ENCODE results near the gene TPRG1.

The TPRG1 gene

GRCh38 chr3:189304465-189305351, 132.9 kb downstream of the TPRG1 start:
- H3K4me1 ChIP-seq (ENCODE audit: insufficient read depth, low read length): peaks cover 24% of the 10 kb centered on the region

GRCh38 chr3:189305412-189305811, 133.6 kb downstream of the TPRG1 start:
- no peak overlapping the region for H3K4me3 ChIP-seq (ENCODE audit: low read depth in 1 of 2, low read length in 2 of 2)
- no peaks in the 10 kb centered on the region for H3K36me3 ChIP-seq (ENCODE audit: insufficient read depth, low read length)
- no peaks in the 10 kb centered on the region for H3K9me3 ChIP-seq (ENCODE audit: low read length)
- no peak overlapping the region for H3K27ac ChIP-seq (ENCODE audit: low read depth, low read length)
- H3K27me3 ChIP-seq (ENCODE audit: control insufficient read depth in 1 of 2, insufficient read depth in 2 of 2, low read length in 2 of 2): no peaks in the 10 kb centered on the region
- H3K9ac ChIP-seq (ENCODE audit: low read length): no peak overlapping the region
- H3K4me1 ChIP-seq (ENCODE audit: insufficient read depth, low read length): peaks cover 24% of the 10 kb centered on the region

More at GRCh38 chr3:189304465-189305351, 132.9 kb downstream of the TPRG1 start:
- no peak overlapping the region for H3K27ac ChIP-seq (ENCODE audit: low read depth, low read length)
- H3K36me3 ChIP-seq (ENCODE audit: insufficient read depth, low read length): no peaks in the 10 kb centered on the region
- H3K9me3 ChIP-seq (ENCODE audit: low read length): no peaks in the 10 kb centered on the region
- peak overlapping the region in 1 of 2 donors; percentile 4 for H3K4me3 ChIP-seq (ENCODE audit: low read depth in 1 of 2, low read length in 2 of 2)
- no peaks in the 10 kb centered on the region for H3K27me3 ChIP-seq (ENCODE audit: control insufficient read depth in 1 of 2, insufficient read depth in 2 of 2, low read length in 2 of 2)
- H3K9ac ChIP-seq (ENCODE audit: low read length): no peak overlapping the region

- Histone ChIP-seq H3K36me3 (ENCODE audit: insufficient read depth, low read length) (no peaks in the 10 kb centered on the region), H3K4me1 (ENCODE audit: insufficient read depth, low read length) (peaks cover 24% of the 10 kb centered on the region), H3K9me3 (ENCODE audit: low read length) (no peaks in the 10 kb centered on the region), H3K27me3 (ENCODE audit: control insufficient read depth in 1 of 2, insufficient read depth in 2 of 2, low read length in 2 of 2) (no peaks in the 10 kb centered on the region), H3K27ac (ENCODE audit: low read depth, low read length) (no peak overlapping the region), H3K4me3 (ENCODE audit: low read depth in 1 of 2, low read length in 2 of 2) (no peak overlapping the region), H3K9ac (ENCODE audit: low read length) (no peak overlapping the region)
Measured at GRCh38 chr3:189307963-189308362, 136.2 kb downstream of the TPRG1 start.

GRCh38 chr3:189308608-189309007, 136.8 kb downstream of the TPRG1 start:
- H3K4me3 ChIP-seq (ENCODE audit: low read depth in 1 of 2, low read length in 2 of 2): no peak overlapping the region
- H3K4me1 ChIP-seq (ENCODE audit: insufficient read depth, low read length): peaks cover 24% of the 10 kb centered on the region
- no peaks in the 10 kb centered on the region for H3K36me3 ChIP-seq (ENCODE audit: insufficient read depth, low read length)
- H3K27ac ChIP-seq (ENCODE audit: low read depth, low read length): no peak overlapping the region
- H3K9ac ChIP-seq (ENCODE audit: low read length): no peak overlapping the region
- H3K27me3 ChIP-seq (ENCODE audit: control insufficient read depth in 1 of 2, insufficient read depth in 2 of 2, low read length in 2 of 2): no peaks in the 10 kb centered on the region
- no peaks in the 10 kb centered on the region for H3K9me3 ChIP-seq (ENCODE audit: low read length)

- Histone ChIP-seq H3K36me3 (ENCODE audit: insufficient read depth, low read length) (no peaks in the 10 kb centered on the region), H3K27me3 (ENCODE audit: control insufficient read depth in 1 of 2, insufficient read depth in 2 of 2, low read length in 2 of 2) (no peaks in the 10 kb centered on the region), H3K4me3 (ENCODE audit: low read depth in 1 of 2, low read length in 2 of 2) (no peak overlapping the region), H3K9ac (ENCODE audit: low read length) (no peak overlapping the region), H3K27ac (ENCODE audit: low read depth, low read length) (no peak overlapping the region), H3K9me3 (ENCODE audit: low read length) (no peaks in the 10 kb centered on the region), H3K4me1 (ENCODE audit: insufficient read depth, low read length) (peaks cover 16% of the 10 kb centered on the region)
Measured at GRCh38 chr3:189309400-189309975, 137.7 kb downstream of the TPRG1 start.

- no peaks in the 10 kb centered on the region for H3K27me3 ChIP-seq (ENCODE audit: control insufficient read depth in 1 of 2, insufficient read depth in 2 of 2, low read length in 2 of 2)
- H3K9ac ChIP-seq (ENCODE audit: low read length): no peak overlapping the region
- H3K9me3 ChIP-seq (ENCODE audit: low read length): no peaks in the 10 kb centered on the region
- H3K4me1 ChIP-seq (ENCODE audit: insufficient read depth, low read length): peaks cover 5% of the 10 kb centered on the region
- H3K4me3 ChIP-seq (ENCODE audit: low read depth in 1 of 2, low read length in 2 of 2): no peak overlapping the region
- no peak overlapping the region for H3K27ac ChIP-seq (ENCODE audit: low read depth, low read length)
- no peaks in the 10 kb centered on the region for H3K36me3 ChIP-seq (ENCODE audit: insufficient read depth, low read length)
Measured at GRCh38 chr3:189311521-189311920, 139.8 kb downstream of the TPRG1 start.

- Histone ChIP-seq H3K27me3 (ENCODE audit: control insufficient read depth in 1 of 2, insufficient read depth in 2 of 2, low read length in 2 of 2) (no peaks in the 10 kb centered on the region), H3K9me3 (ENCODE audit: low read length) (no peaks in the 10 kb centered on the region), H3K9ac (ENCODE audit: low read length) (no peak overlapping the region), H3K36me3 (ENCODE audit: insufficient read depth, low read length) (no peaks in the 10 kb centered on the region), H3K4me1 (ENCODE audit: insufficient read depth, low read length) (peaks cover 5% of the 10 kb centered on the region), H3K27ac (ENCODE audit: low read depth, low read length) (no peak overlapping the region), H3K4me3 (ENCODE audit: low read depth in 1 of 2, low read length in 2 of 2) (no peak overlapping the region)
Measured at GRCh38 chr3:189312866-189313265, 141.1 kb downstream of the TPRG1 start.

GRCh38 chr3:189316296-189317019, 144.7 kb downstream of the TPRG1 start:
- Histone ChIP-seq H3K27me3 (ENCODE audit: control insufficient read depth in 1 of 2, insufficient read depth in 2 of 2, low read length in 2 of 2) (no peaks in the 10 kb centered on the region), H3K9me3 (ENCODE audit: low read length) (no peaks in the 10 kb centered on the region), H3K9ac (ENCODE audit: low read length) (no peak overlapping the region), H3K4me1 (ENCODE audit: insufficient read depth, low read length) (no peaks in the 10 kb centered on the region), H3K36me3 (ENCODE audit: insufficient read depth, low read length) (no peaks in the 10 kb centered on the region), H3K27ac (ENCODE audit: low read depth, low read length) (no peak overlapping the region), H3K4me3 (ENCODE audit: low read depth in 1 of 2, low read length in 2 of 2) (no peak overlapping the region)

- Histone ChIP-seq H3K4me3 (ENCODE audit: low read depth in 1 of 2, low read length in 2 of 2) (no peak overlapping the region), H3K36me3 (ENCODE audit: insufficient read depth, low read length) (no peaks in the 10 kb centered on the region), H3K9ac (ENCODE audit: low read length) (no peak overlapping the region), H3K4me1 (ENCODE audit: insufficient read depth, low read length) (no peaks in the 10 kb centered on the region), H3K9me3 (ENCODE audit: low read length) (no peaks in the 10 kb centered on the region), H3K27ac (ENCODE audit: low read depth, low read length) (no peak overlapping the region), H3K27me3 (ENCODE audit: control insufficient read depth in 1 of 2, insufficient read depth in 2 of 2, low read length in 2 of 2) (no peaks in the 10 kb centered on the region)
Measured at GRCh38 chr3:189317911-189318310, 146.1 kb downstream of the TPRG1 start.

- Histone ChIP-seq H3K9me3 (ENCODE audit: low read length) (no peaks in the 10 kb centered on the region), H3K9ac (ENCODE audit: low read length) (no peak overlapping the region), H3K4me3 (ENCODE audit: low read depth in 1 of 2, low read length in 2 of 2) (no peak overlapping the region)
Measured at GRCh38 chr3:189320511-189320910, 148.7 kb downstream of the TPRG1 start.

GRCh38 chr3:189322339-189322738, 150.6 kb downstream of the TPRG1 start:
- H3K27me3 ChIP-seq (ENCODE audit: control insufficient read depth in 1 of 2, insufficient read depth in 2 of 2, low read length in 2 of 2): no peaks in the 10 kb centered on the region
- no peak overlapping the region for H3K27ac ChIP-seq (ENCODE audit: low read depth, low read length)
- no peaks in the 10 kb centered on the region for H3K9me3 ChIP-seq (ENCODE audit: low read length)
- no peak overlapping the region for H3K9ac ChIP-seq (ENCODE audit: low read length)
- no peaks in the 10 kb centered on the region for H3K36me3 ChIP-seq (ENCODE audit: insufficient read depth, low read length)
- H3K4me3 ChIP-seq (ENCODE audit: low read depth in 1 of 2, low read length in 2 of 2): no peak overlapping the region
- H3K4me1 ChIP-seq (ENCODE audit: insufficient read depth, low read length): no peaks in the 10 kb centered on the region

More at GRCh38 chr3:189320511-189320910, 148.7 kb downstream of the TPRG1 start:
- H3K4me1 ChIP-seq (ENCODE audit: insufficient read depth, low read length): no peaks in the 10 kb centered on the region
- H3K36me3 ChIP-seq (ENCODE audit: insufficient read depth, low read length): no peaks in the 10 kb centered on the region
- H3K27ac ChIP-seq (ENCODE audit: low read depth, low read length): no peak overlapping the region
- H3K27me3 ChIP-seq (ENCODE audit: control insufficient read depth in 1 of 2, insufficient read depth in 2 of 2, low read length in 2 of 2): no peaks in the 10 kb centered on the region

All from muscle layer of colon (tissue), 2 donors.